Uterus (tissue), 2 donors: Measurements from ENCODE around the gene DNAH1.

Source experiments
- CTCF ChIP-seq, 4 experiments: fragments of 200-600 bp in 2 of 4; fragments of 450-650 bp in 2 of 4; sonication (generic) in 2 of 4; IDR thresholded peaks; one replicate each; pipeline ENCODE4 v1.5.1; 2016 to 2019; ENCODE audit warnings: antibody characterized with exemption in 4 of 4, mild to moderate bottlenecking in 2 of 4, moderate library complexity in 1 of 4
- POLR2A ChIP-seq, 2 donors: fragments of 450-650 bp; IDR thresholded peaks; one replicate each; pipeline ENCODE4 v1.6.1; 2016; ENCODE audit warnings: antibody characterized with exemption in 2 of 2, mild to moderate bottlenecking in 1 of 2, moderate library complexity in 1 of 2

GRCh38 chr3:52322466-52322865 is 6.3 kb downstream of the DNAH1 start:
- TF ChIP-seq CTCF (IDR thresholded peaks at IDR 0.05) (no peak), POLR2A (IDR thresholded peaks at IDR 0.05) (no peak)
